Measurements from ENCODE around the gene WASHC1.
"Not testable (repeated sequence)": the region's sequence is repeated elsewhere in the genome, so short reads cannot be mapped to it uniquely, and the experiment has no call there.

DNA sequence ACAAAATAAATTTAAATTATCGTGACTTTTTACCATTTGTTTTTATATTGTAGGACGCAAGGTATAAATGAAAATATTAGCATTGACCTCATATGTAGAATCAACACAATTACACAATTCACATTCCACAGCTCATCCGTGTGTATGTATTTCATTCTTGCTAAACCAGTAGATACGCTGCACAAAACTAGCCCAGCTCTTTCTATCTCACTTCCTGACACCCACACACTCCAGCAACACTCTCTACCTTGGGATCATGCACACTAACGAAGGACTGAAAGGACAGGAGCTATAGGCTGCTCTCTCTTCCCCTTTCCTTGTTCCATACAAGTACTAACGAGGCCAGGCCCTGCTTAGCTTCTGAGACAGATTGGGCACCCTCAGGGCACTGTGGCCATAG, 16.9 kb upstream of the WASHC1 start:
- not testable (repeated sequence) for TF ChIP-seq CTCF, POLR2A (IDR thresholded peaks at IDR 0.05)
